Fibroblast of gingiva (primary cell): ENCODE measurements around the gene GREB1L.
"Not testable (repeated sequence)": the region's sequence is repeated elsewhere in the genome, so short reads cannot be mapped to it uniquely, and the experiment has no call there.

Source experiments
- DNase-seq: peaks from one replicate; pipeline ENCODE4 v3.0.0-alpha.2; 2011; ENCODE audit warnings: low read depth

GREB1L gene

DNA sequence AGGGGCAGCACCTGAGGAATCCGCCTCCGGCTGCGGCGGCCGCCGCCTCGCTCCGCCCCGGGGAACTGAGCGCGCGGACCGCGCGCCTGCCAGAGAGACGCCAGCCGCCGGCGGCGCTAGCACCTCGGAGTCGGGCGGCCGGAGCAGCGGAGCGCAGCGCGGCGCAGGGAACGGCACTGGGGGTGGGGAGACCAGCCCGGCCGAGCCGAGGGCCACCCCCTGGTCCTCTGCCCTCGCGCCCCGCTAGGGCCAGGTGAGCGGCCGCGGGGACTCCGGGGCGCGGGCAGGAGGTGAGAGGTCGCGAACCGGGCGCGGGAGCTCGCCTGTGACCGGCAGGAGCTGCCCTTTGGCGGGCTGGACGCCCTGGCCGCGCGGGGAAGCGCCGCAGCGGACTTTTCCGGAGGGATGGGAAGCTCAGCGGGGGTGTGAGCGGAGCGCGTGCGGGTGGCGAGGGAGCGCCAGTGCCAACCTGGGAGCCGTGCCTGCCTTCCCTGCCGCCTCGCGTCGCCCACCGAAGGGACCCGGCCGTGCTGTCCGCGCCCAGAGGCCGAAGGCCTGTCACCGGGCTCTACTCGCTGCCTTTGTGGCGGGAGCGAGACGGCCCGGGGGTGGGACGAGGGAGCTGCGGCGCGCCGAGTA is at the start of gene GREB1L:
Gene GREB1L, plus strand, starts transcription at position 92 of the 639 bp plus-strand sequence. CDS start 141,287 bp downstream, outside the sequence.
- DNase-seq: peak; percentile 60

DNA sequence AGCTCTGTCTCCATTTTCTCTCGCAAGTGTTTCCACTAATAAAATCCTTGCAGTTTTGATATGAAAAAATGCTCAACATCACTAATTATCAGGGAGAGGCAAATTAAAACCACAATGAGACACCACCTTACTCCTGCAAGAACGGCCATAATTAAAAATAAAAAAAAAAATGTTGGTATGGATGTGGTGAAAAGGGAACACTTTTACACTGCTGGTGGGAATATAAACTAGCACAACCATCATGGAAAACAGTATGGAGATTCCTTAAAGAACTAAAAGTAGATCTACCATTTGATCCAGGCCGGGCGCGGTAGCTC is 49.8 kb upstream of the GREB1L start:
- no peak for DNase-seq

DNA sequence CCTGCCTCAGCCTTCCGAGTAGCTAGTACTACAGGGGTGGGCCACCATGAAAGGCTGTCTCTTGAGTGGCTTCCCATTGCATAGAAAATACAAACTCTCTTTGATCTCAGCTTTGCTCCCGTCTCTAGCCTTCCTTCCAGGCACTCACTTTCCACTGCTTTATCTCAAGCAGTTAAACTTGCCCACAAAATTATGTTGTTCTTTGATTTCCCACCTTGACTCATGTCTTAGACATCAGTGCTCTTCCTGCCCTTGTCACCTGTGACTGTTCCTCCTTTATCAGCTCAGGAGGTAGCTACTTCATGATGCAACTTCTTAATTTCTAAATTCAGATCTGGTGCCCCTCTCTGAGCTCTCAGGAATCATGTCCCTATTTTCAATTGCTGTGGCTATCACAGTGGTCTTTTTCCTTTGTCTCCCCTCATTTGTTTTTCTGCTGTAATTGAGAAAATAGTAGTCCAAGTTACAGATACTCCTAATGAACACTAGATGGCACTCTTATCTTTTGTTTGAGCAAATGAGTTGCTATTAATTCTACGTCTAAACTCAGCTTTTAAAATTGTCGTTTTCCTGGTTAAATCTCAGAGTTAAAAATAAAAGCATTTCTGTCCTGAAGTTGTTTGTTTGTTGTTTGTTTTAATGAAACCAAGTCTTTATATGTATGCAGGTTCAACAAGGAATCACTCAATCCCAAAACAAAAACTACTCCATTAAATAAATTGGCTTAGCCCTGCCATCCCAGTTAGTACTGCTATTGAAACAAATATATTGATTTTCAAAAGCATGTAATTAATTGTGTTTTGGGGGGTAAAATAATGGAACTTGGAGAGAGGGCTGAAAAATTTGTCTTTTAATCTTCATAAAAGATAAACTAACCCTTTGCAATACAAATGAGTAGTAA is 46.9 kb upstream of the GREB1L start:
- peak; percentile 49 for DNase-seq

DNA sequence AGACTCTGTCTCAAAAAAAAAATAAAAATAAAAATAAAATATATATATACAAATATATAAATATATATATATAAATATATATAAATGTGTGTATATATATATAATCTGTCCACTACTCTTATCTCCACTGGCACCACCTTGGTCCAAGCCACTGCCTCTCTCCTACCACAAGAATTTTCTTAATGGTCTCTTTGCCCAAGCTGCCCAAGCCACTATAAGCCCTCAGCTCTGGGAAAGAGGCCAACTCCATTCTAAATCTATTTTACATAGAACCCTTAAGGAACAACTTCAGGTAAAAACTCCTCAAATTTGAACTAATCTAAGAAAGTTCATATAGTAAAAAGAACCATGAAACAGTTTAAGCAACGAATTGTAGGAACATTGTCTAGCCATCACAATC is 45.6 kb upstream of the GREB1L start:
- DNase-seq: no peak

DNA sequence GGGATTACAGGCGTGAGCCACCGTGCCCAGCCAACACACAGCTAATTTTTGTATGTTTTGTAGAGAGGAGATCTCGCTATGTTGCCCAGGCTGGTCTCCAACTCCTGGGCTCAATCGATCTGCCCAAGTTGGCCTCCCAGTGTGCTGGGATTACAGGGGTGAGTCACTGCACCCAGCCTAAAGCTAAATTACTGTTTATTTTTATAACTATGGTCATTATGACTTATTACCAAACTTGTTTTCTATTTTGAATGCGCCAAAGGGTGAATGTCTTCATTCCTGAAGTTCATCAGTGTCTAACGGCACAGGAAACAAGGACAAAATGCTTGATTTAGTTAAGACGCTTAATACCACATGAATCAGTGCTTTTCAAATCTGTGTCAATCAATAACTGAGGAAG is 38.9 kb upstream of the GREB1L start:
- peak; percentile 34 for DNase-seq

DNA sequence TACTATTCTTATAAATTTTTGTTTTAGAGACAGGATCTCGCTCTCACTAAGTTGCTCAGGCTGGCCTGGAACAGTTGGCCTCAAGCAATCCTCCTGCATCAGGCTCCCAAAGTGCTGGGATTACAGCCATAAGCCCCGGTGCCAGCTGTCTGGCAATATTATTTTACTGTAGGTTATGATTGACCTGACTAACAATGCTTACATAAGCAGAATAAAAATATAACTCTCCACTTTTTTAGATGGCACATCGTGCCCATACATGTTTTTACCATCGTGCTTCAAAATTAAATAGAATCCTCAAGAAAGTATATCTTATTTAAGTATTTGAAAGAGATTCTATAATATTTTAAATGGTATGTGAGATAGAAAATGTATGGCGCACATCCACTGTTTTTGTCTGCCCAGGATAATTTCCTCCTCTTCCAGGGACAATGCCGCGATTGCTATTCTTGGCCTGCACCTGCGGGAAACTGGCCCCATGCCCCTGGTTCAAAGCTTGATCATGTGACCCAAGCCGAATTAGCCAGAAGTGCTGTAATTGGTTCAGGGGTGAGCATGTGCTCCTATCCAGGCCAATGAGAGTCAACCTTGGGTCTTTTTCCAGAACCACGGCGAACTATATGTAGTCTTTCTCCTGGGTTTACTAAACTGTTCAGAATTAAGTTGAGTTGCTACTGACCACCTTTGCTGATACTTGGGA is 38.3 kb upstream of the GREB1L start:
- DNase-seq: no peak

DNA sequence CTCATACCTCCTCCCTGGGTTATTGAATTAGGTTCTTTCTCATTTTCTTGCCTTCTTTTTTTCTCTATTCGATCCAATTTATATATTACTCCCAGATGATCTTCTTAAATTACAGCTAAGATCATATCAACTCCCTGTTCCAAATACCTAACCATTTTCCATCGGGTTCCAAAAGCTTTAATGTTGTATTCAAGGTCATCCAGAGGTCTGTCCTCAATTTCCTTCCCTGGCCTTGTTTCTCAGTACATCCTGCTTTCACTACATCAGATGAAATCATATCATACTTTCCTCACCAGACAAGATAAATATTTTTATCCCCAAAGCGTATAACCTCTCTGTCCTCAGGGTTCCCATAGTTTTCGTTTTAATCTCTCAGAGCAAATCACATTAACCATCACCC is 36.3 kb upstream of the GREB1L start:
- DNase-seq: no peak

DNA sequence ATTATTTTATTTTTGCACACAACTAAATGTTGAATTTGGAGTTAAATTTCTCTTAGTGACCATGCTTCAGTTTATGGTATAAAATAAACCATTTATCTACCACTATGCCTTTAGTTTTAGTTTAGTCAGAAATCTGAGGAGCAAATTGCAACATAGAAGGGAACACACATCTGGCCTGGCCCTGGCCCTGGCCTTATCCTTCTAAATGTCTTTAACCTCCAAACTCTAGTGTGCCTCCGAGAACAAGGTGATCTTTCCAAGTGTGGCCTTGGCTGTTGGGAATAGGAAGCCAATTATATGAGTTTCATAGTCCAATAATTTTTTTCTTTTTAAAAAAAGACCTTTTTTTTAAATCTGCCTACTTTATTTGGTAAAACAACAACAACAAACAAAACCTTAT is 31.8 kb upstream of the GREB1L start:
- DNase-seq: no peak

DNA sequence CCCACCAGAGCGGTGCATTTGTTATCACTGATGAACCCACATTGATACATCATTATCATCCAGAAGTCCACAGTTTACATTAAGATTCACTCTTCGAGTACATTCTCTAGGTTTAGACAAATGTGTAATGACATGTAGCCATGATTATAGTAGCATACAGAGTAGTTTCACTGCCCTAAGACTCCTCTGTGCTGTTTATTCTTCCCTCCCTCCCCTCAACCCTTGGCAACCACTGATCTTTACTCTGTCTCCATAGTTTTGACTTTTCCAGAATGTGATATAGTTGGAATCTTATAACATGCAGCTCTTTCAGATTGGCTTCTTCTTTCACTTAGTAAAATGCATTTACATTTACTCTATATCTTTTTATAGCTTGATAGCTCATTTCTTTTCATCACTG is 31.2 kb upstream of the GREB1L start:
- DNase-seq: no peak

DNA sequence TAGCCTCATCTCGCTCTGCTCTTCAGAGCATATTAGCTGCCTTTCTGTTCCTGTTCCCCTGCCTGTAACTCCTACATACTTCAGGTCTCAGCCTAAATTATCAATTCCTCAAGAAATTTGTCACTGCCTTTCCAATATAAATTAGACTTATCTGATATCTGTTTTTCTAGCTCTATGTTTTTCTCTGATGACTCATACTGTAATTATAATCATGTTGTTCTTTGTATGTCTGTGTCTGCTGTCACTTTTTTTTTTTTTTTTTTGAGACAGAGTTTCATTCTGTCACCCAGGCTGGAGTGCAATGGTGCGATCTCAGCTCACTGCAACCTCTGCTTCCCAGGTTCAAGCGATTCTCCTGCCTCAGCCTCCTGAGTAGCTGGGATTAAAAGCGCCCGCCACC is 27.6 kb upstream of the GREB1L start:
- not testable (repeated sequence) for DNase-seq

DNA sequence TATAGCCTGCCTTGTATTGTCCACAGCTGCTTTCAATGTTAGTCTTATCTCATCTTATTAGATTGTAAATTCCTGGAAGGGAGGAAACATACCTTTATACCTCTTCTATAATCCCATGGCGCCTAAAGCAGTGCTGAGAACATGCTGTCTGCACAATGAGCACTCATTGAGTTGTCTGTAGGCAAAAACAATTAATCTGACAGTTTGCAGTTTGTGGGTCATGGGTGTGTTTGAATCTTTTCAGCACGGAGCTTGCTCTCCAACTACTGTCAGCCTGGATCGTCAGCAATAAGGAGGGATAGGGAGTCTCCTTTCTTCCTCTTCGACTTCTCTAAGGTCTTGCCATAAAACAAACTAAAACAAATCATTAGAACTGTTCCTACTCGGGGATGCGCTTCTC is 26.5 kb upstream of the GREB1L start:
- DNase-seq: no peak

DNA sequence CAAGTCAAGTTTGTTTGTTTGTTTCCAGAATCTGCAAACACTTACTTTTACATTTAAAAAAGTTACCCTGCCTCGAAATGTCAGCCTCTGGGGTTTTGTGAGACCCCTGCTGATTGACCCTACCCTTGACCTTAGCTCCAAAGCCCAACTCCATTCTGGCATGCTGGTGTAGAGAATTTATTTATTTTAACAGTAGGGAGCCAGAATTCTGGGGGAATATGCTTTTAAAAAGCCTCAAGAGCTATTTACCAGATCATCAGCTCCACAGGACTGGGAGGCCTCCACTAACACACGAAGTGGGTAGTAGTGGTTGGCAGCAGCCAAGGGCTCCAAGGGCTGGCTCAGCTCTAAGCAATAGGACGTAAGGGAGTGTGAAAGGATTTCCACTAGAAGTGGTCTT is 23.2 kb upstream of the GREB1L start:
- DNase-seq: no peak

DNA sequence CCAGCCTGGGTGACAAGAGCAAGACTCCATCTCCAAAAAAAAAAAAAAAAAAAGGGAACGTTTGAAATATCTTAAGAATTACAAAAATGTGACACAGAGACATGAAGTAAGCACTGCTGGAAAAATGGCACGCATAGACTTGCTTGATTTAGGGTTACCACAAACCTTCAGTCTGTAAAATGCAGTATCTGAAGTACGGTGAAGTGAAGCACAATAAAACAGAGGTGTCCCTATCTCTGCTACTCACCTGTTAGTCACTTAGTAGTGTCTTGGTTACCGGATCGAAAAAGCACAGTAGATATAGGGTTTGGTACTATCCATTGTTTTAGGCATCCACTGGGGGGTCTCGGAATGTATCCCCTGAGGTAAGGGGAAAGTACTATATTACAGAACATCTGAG is 11.6 kb upstream of the GREB1L start:
- no peak for DNase-seq

DNA sequence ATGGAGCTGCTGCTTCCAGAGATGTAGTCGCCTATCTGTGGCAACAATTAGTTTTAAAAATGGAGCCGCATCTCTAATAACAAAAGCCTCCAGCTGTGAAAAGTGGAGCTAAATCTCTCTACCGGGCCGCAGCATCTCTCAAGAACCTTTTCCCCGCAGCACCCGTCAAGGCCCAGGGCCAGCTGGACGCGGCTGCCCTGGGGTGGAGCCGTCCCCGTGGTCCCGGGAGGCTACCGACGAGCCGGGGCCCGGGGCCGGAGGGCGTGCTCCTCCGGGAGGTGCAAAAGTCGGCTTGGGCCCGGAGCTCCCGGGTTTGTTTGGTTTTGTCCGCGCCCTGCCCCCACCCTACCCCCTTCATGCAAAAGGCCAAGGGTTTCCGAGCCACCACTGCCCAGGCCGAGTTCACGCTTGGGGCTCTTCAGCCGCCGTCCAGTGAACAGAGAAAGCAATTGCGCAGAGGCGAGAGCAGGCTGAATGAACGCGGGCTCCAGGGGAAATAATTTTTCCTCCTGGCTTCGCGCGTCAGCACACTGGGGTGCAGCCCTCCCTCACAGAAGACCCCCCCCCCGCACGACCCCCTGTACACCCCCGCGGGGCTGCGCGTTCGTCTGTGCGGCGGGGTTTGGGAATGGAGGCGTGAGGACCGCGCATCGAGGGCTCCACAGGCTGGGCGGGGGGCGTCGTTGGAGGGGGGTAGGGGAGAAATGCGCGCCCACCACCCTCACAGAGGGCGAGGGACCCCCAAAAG is 557 bp upstream of the GREB1L start:
- DNase-seq: peak; percentile 14

DNA sequence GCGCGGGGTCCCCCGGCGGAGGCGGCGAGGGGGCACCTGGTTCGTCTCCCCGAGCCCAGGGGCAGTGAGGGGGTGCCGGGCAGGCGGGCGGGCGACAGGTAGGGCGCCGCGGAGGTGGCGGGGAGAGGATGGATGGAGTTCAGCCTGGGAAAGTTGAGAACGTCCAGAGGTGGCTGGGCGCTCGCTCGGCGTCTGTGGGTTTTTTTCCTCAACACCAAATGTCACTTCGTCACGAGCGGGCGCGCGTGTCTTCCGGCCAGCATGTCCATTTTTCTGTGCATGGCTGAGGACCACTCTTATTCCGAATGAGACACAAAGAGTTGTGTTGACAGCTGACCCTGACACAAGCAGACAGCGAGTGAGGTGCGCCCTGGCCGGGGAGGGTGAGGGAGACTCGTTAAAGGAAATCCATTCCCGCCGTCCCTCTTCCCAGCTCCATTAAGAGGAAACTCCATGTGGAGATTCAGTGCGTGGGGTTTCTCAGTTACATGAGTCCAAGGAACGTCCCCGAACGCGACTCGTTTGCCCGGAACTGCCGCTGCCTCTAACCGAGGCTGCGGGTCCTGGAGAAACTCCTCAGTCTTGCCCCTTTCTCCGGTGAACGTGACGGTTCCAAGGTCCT is 859 bp downstream of the GREB1L start:
- DNase-seq: peak; percentile 9

DNA sequence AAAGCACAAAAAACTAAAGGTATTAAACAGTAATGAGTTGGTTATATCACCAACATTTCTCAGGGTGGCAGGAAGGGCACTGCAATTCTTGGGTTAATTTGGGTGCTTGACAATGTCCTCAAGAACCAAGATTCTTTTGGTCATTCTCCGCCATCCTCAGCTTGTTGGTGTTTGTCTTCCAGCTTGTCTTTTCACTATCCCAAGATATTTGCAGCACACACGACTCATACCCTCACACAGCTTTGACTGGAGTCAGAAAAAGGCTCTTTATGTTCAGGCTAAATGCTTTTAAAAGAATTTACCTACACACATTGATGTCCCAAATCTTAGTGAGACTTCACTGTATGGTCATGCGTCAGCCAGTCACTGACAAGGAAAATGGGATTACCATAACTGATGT is 12.5 kb downstream of the GREB1L start:
- DNase-seq: no peak

DNA sequence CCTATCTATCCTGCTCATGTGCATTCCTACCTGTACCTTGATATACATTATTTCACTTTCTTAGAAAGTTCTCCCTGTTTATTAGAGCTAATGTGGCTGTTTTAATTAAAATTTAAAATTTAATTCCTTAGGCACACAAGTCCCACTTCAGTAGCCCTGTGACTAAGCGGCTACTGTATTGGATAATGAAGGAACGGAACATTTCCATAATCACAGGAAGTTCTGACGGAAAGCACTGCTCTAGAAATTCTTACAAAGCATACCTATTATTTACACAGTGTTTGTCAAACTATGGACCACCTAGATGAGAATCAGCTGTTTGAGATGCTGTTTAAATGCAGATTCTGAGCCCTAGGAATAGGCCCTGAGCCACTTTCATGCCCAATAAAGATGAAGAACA is 13.2 kb downstream of the GREB1L start:
- no peak for DNase-seq

DNA sequence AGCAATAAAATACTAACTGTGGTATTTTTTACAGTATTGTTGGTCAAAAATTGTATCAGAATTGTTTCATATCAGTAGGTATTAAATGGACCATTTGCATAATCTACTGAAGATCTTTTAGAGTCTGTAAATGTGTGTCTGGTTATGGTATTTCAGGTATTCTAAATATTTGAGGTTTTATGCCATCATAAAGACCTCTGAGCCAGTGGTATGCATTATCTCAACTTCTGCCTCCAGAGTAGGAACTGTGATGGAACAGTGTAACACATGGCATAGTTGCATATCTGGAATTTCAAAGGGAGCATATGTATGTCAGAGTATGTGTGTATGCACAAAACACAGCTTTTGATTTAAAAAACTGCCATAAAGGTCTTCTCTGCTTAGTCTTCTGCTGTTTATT is 15.4 kb downstream of the GREB1L start:
- peak; percentile 5 for DNase-seq

DNA sequence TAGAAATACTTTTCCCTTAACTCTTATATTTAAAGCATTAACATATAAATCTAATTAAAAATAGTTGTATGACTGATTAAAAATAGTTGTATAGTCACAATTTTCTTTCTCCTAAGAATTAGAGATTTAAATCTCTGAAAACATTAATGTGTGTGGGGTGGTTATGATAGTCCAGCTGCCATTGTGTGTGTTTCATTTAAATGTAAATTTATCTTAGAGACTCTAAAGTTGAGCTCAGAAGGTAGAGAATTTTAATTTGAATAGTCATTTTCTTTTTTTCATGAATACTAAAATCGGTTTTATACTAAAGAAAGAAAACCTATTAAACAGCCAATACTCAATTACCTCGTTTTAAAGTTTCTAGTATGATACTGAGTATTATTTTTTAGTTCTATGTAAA is 18.6 kb downstream of the GREB1L start:
- no peak for DNase-seq

DNA sequence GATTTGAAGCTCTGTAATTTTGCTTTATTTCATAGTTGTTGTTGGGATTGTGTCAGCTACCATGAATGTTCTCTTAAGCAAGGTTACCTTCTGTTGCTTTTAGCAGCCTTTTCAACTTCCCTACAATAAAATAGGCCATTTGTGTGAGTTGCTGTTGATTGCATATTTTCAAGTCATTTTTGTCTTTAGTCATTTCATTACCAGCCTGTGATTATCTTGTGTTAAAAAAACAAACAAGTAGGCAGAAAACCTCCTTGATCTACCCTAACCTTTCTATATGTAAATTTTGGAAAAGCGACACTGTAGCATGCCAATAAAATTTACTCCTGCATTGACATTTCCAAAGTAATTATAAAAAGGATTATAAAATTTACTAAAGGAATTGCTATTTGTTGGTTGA is 19.3 kb downstream of the GREB1L start:
- DNase-seq: no peak

DNA sequence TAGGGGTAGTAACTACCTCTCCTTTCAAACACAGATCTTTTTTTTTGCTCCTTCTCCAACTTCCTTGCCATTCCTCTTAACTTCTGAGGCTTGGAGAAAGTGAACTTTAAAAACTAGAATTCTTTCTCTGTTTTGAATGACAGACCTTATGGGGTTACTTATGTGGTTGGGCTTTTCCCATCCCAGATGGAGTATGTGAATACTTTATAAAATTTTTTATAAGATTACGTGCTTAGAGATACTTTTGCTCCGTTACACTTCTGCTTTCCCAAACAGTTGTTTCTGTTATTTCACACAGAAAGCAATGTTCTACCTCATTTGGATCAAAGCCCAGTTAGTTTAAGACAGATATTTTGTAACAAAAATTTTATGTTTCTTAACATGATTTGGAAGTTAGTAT is 20.2 kb downstream of the GREB1L start:
- no peak for DNase-seq

DNA sequence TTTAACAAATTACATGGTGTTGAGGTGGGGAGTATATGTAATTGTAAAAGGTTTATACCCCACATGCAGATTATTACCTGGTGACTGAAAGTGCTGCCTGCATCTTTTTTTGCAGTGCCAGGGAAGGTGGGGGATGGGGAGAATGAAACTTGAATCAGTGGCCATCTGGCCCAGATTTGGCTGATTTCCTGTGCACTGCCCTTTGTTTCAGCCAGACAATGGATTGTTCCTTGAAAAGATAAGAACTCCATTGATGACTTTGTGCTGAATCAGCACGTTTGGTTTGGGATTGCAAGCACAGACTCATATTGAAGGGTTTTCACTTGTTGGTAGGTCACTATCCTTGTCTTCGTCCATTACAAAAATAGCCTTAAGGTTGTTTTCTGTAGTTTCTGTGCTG is 20.9 kb downstream of the GREB1L start:
- DNase-seq: no peak
